GM19240 (cell line): ENCODE measurements around the gene NANS.
"Not testable (repeated sequence)": the region's sequence is repeated elsewhere in the genome, so short reads cannot be mapped to it uniquely, and the experiment has no call there.

Experiments
- DNase-seq: peaks from one replicate; pipeline ENCODE4 v3.0.0; 2011; ENCODE audit warnings: low spot score; ENCODE audit not compliant: insufficient read length

NANS gene

DNA sequence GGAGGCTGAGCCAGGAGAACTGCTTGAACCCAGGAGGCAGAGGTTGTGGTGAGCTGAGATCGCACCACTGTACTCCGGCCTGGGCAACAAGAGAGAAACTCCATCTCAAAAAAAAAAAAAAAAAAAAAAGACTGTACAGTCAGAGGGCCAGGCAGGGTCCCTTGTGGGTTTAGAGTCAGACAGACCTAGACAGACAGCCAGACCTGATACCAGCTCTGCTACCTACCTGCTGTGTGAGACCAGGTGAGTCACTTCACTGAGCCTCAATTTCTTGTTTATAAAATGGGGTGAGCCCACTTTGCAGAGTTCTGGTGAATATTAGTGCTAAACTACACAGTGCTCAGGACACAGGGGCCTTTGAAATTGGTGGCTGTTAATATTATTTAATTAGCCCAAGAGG is 42.8 kb downstream of the NANS start:
- DNase-seq = no peak

DNA sequence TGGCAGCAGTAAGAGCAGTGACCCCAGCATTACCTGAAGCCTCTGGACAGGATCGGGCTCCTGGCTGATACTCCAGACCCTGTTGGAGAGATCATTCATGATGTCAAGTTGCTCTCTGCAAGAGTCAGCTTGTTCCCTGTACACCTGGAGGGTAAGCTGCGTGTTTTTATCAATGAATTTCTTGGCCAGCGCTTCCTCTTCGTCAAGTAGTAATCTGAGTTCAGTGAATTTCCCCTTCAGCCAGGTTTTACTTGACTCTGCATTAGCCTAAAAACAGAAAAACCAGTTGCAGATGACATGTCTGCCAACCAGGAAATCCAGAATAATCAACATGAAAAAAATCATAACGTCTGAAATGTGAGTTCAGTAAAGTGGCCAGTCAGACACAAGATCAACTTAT is 43.4 kb downstream of the NANS start:
- DNase-seq = no peak

DNA sequence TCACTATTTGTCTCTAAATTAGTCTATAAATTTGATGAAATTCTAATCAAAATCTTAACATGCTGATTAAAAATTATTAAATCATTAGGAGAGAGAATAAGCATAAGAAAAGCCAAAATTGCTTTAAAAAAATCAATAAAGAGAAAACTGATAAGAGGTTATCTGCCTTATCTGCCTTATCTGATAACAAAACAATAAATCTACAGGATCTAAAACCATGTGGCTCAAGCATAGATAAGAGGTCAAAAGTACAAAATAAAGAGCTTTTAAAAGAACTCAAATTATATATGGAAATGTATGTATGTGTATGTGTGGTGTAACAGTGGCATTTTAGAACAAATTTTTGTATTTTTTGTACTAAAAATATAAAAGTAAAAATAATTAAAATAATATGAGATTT is 43.9 kb downstream of the NANS start:
- no peak for DNase-seq

DNA sequence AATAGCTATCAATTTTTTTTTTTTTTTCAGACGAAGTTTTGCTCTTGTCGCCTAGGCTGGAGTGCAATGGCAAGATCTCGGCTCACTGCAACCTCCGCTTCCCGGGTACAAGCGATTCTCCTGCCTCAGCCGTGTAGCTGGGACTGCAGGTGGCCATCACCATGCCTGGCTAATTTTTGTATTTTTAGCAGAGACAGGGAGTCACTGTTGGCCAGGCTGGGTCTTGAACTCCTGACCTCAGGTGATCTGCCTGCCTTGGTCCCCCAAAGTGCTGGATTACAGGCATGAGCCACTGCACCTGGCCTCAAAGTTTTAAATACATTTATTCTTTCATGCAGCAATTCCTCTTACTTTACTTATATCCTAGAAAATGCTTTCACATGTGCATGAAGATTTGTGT is 44.9 kb downstream of the NANS start:
- DNase-seq = no peak

DNA sequence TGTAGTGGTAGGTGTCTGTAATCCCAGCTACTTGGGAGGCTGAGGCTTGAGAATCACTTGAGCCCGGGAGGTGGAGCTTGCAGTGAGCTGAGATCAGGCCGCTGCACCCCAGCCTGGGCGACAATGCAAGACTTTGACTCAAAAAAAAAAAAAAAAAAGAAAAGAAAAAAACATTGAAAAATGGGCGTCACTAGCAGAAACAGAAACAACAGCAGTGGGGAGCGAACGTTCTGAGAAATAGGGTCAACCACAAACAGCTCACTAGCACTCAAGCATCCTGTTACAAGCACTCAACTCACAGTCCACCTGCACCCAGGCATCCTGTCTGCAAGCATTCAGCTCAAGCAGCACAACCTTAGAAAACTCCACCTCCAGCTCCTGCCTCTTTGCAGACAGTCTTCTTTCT is 45.3 kb downstream of the NANS start:
- DNase-seq = peak; percentile 66

DNA sequence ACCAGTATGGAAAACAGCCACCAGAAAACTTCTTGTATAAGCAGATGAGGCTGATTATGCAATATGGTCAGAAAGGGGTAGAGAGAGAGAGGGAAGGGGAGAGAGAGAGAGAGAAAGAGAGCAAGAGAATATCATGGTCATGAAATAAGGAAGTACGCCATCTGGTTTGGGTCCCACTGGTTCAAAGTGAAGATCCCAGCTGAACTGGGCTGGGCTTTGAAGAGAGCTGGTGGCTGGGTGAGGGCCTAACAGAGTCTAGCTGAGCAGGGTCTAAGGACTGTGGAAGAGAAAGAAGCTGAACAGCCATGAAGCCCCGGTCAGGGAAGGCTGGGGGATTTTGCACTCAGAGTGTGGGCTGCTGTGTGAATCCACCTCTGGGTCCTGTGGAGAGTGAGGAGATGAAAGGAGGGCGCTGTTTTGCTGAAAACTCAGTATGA is 47.9 kb downstream of the NANS start:
- no peak for DNase-seq

DNA sequence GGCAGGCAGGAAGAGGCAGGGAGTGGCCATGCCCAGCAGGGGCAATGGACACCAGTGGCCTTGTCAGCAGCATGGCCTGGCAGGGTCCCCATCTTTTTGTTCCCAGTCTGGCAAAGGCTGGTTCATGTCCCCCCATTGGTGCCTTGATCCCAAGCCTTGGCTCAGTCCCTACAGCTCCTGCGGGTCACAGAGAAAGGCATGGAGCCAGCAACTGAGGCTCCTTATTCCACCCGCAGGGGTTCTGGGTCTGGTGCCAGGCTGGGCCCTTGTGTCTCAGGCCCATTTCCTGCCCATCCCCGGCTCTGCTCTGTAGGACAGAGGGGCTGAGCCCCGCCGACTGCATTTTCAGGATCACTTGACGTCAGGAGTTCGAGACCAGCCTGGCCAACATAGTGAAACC is 48.5 kb downstream of the NANS start:
- DNase-seq = no peak

DNA sequence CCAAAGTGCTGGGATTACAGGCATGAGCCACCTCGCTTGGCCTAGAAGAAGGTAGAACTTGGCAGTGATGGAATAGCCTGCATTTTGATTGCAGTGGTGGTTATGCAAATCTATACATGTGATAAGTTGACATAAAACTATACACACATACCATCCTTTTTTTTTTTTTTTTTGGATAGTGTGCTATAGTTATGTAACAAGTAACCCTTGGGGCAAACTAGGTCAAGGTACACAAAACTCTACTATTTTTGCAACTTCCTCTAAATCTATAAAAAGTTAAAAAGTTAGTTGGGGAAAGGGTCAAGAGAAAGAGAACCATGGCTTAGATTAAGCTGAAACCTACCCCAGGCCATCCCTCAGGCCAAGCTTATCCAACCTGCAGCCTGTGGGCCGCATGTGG is 51.4 kb downstream of the NANS start:
- no peak for DNase-seq

DNA sequence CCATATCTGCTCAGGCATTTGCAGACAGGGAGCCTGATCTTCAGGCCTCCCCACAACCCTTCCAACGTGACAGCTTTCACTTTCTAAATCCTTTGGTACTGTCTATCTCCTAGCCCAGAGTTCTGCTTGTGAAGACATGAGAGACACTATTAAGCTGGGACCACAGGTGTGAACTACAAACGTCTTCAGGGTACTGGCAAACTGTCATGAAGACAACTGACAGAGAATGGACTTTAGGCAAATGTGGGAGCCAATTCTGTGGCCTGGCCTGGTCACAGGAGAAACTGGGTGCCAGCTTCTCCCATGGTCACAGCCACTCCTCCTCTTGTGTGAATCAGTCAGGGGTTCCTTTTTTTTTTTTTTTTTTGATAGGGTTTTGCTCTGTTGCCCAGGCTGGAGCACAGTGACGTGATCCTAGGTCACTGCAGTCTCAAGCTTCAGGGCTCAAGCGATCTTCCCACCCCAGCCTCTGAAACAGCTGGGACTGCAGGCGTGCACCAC is 52.0 kb downstream of the NANS start:
- no peak for DNase-seq

DNA sequence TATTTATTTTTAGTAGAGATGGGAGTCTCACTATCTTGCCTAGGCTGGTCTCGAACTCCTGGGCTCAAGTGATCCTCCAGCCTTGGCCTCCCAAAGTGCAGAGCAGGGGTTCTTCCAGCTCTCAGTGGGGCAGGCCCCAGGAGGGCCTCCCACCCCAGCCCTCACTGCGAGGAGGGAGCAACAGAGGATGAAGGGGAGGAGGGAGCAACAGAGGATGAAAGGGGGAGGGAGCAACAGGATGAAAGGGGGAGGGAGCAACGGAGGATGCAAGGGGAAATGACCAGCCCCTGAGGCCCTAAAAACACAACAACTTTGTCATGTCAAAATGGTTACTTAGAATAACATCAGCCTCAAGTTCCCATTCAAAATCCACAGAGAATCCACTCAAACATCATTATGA is 52.5 kb downstream of the NANS start:
- DNase-seq = no peak

DNA sequence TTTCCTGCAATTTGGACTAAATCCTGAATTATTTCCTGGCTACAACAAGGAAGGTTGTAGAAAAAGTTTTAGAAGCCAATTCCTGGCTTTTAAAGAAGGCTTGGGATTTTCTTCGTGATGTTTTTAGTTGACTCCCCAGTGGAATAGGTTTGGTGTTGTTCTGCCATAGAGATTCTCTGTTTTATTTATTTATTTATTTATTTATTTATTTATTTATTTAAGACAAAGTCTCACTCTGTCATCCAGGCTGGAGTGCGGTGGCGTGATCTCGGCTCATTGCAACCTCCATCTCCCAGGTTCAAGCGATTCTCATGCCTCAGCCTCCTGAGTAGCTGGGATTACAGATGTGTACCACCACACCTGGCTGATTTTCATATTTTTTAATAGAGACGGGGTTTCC is 60.6 kb downstream of the NANS start:
- not testable (repeated sequence) for DNase-seq

DNA sequence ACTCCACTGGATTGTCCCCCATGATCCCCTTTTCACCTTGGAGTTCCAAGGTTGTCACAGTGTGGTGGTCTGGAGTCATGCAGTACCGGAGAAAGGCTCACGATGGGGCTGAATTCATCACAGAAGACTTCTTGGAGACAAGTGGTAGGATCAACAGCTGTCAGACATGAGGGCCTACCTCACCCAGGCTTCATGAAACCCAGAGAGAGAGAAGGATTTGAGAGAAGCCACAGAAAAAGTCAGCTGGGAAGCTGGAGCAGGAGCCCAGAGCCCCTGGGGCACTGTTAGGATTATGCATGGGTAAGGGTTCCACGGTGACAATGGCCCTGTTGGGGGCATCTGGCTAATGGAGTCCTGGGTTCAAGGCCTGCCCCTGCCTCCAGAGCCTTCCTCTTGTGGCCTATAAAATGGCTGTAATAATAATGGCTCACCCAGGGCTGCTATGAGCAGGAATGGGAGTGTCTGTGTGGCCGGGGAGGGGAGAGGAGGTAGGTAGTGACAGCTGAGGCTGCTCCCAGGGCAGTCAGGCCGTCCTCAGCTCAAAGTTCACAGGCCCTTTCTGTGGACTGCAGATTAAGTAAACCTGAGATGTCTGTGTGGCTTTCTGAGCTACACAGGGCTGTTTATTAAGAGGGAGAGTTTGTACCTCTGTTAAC is 61.6 kb downstream of the NANS start:
- peak; percentile 33 for DNase-seq

DNA sequence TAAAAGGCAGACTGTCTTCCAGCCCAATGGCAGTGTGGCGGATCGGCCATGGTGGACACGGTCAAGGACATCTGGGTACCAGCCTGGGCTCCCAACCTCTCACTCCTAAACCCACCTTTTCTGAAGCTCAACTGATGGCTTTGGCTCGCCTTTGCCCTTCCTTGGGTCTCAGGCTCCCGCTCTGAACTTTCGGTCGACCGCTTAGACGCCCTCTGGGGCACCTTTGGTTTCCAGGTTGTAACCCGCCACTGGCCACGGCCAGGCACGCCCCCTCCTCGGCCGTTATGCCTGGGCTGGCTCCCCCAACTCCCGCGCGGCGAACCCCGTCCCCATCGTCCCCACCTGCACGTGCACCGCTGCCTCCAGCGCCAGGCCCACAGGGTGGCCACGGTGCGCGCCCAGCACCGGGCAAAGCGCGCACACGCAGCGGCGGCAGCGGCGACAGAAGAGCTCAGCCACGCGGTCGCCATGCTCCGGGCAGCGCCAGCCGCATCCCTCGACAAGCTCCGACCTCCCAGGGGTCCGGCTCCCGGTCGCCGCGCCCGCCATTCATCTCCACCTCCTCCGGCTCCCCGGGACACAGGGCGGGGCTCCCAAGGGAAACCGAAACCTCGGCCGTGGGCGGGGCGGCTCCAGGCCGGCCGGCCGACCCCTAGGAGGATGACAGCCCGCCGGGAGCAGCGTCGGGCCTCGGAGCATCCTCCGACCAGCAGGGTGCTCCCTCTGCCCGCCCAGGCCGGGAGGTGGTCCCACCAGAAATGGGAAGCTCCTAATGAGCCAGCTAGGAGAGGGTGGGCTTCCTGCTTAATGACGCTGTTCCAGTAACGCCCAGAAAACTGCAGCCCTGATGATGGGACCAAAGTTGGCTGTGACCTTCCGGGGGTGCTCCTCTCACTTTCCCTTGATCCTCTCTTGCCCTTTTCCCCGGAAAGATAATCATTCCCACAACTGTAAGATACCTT is 62.4 kb downstream of the NANS start, which contains the start of gene TRIM14:
Gene TRIM14 (minus strand): TSS at position 583 of the 962 bp plus-strand sequence. CDS start 34 bp downstream, at position 549.
- peak; percentile 71 for DNase-seq

DNA sequence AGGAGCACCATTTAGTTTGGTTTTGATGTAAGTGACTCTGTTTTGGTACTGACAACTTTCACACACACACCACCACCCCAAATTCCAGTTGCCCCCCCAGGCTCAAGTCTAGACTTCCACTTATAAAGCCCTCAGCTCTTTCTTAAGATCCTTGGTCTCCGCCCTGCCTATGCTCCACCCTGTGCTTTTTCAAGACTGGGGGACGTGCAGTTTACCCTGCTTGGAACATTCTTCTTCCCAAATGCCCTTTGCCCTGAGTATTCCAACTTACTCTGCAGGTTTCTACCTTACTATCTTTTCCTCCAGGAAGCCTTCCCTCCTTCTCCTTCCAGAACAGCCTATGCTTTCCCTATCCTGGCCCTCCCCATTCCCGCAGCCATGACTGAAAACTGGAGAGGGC is 63.9 kb downstream of the NANS start:
- DNase-seq = no peak

DNA sequence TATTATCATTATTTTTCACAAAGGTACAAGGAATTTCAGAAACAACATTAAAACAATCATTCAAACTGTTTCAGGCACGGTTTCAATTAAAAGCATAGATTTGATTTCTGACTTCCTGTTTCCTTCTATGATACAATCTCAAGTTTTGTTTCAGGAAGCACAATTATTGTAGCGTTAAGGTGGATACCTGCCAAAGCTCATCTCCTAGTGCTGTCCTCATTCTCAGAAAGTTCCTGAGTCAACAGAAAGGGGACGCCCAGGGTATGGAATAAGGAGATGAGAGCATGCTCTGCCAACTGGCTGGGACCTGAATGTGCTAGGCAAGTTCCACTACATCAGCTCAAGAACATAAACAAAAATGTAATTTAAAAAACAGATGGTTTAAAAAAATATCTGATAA is 64.5 kb downstream of the NANS start:
- no peak for DNase-seq

DNA sequence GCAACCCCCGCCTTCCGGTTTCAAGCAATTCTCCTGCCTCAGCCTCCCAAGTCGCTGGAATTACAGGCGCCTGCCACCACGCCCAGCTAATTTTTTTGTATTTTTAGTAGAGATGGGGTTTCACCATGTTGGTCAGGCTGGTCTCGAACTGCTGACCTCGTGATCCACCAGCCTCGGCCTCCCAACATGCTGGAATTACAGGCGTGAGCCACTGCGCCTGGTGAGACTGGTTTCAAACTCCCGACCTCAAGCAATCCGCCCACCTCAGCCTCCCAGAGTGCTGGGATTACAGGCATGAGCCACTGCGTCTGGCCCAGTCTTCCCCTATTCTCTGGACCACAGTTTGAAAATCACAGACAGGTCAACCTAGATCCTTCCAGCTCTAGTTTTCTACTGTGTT is 67.6 kb downstream of the NANS start:
- DNase-seq = not testable (repeated sequence)

DNA sequence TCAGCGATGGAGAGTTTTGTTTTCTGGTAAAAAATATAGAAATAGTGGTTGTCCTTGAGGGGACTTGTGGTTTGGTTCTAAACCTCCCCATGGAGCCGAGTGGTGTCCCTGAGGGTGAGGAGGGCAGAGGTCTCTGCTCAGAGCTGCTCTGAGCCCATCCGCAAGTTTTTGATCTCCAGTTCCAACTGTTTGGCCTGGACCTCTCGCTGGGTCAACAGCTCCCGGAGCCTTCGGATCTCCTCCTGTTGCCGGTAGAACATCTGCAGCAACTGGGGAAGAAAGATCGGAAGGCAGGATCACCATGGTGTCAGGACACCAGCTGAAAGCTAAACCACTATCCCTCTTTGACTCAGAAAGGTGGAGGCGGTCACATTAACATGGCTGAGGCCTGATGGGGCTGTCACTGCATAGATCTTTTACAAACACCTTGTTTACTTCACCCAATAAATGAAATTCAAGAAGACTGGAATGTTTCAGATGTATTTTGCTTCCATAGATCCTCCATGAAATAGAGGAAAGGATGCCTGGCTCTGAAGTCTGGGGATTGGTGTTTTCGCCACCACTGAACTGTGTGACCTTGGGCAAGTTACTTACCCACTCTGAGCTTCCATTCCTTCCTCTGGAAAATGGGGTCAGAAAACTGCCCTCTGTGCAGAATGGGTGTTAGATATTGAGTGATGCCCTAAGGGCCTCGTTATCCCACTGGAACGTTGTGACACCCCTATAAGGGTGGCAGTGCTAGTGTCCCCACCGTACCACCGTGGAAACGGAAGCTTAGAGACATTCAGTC is 68.3 kb downstream of the NANS start:
- no peak for DNase-seq

DNA sequence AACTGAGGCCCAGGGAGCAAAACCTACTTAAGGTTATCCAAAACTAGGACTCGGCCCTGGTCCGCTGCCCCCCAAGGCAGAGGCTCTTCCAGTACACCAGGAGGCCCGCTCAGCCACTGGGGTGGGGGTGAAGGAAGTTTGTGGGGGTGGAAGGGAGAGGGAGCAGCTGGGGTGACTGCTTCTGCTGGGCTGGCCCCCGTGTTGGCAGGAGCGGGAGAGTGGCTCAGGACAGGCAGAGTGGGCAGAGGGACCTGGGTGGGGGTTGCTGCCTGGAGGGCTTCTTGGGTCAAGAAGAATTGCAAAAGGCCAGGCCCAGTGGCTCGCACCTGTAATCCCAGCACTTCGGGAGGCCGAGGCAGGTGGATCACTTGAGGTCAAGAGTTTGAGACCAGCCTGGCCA is 70.7 kb downstream of the NANS start:
- DNase-seq = no peak

DNA sequence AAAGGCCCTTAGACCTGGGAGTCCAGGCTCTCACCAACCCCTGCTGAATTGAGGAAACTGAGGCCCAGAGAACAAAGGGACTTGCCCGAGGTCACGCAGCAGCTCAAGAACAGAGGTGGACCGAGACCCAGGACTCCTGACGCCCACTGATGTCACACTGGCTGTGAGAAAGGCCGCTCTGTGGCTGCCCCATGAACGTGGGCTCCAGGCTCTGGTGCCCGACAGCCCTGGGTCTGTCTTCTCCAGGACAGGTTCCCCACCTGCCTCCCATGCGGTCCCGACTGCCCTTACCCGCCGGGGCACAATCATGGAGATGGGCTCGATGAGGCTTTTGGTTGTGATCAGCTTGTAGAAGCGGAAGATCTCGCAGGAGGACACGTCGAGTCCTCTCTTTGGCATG is 71.8 kb downstream of the NANS start:
- DNase-seq = no peak

DNA sequence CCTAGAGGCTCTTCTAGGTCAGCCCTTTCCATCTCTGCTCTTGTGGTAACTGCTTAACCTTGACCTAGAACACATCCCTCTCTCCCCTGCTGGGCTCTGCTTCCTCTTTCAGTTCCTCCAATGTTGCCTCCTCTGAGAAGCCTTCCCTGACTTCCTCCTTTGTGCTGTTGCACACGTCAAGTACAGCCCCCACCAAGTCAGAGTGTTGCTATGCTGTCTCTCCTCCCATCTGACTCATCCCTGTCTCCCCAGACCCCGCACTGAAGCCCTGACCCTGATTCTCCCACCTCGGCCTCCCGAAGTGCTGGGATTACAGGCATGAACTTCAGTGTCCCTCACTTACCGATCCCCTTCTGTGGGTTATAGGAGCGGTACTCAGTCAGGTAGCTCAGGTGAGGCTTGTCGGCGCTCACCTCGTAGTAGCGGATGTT is 72.9 kb downstream of the NANS start:
- DNase-seq = peak; percentile 50

DNA sequence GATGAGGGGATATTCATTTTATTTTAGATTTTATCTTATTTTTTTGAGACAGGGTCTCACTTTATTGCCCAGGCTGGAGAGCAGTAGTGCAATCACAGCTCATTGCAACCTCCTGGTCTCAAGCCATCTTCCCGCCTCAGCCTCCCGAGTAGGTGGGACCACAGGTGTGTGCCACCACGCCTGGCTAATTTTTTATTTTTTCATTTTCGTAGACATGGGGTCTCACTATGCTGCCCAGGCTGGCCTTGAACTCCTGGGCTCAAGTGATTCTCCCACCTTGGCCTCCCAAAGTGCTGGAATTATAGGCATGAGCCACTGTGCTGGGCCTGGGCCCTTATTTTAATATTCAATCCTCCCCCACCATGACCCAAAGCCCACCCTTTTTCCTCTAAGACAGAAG is 73.5 kb downstream of the NANS start:
- DNase-seq = not testable (repeated sequence)
